ENCODE measurements around the gene SCN4B. TPM values are rescaled to one million over a fixed set of nuclear protein-coding genes. Genes with fewer than 3 reads are reported as not detected.

Gene SCN4B
- total and polyA plus RNA-seq, 4 donors: 0.05 to 11.8 (median 1.2) TPM

DNA sequence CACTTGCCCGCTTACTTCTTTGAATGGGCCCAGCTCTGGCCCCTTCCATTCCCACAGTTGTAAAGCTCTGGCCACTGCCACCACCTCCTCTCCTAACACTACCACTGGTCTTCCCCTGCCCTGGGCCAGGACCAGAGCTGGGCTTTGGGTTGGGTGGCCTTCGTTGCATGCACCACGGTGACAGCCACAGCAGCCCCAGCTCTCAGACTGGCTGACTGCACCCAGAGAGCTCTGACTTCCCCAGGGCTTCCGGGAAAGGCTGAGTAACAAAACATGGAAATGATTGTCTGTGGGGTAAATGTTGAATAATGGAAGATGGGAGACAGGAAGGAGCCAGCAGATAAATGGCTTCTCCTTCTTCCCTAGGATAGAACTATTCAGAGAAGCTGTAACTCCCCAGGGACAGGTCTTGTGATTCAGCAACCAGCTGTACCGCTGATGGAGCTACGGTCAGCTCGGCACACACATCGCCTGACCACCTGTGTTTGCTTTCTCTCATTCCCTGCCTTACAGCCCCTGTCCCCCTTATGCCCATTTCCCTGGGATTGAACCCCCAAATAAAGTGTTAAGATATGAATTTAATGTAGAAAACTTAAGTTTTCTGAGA lies 27.6 kb downstream of the SCN4B start:
- peaks cover 1% of the 10 kb centered on the region for H3K9me3 ChIP-seq (ENCODE audit: control insufficient read depth, low read length)
- no peaks in the 10 kb centered on the region for H3K27me3 ChIP-seq (ENCODE audit: control insufficient read depth in 1 of 2, insufficient read depth in 2 of 2, low read length in 1 of 2)
- ATAC-seq (ENCODE audit: low FRiP score): no peak
- 50 to 66% methylated on average over 8 of the region's 8 CpGs for WGBS, 2 donors
- H3K4me3 ChIP-seq (ENCODE audit: low read length in 2 of 2): no peak overlapping the region
- intact Hi-C loops (cut with DNase I): no loop called here
- H3K36me3 ChIP-seq (ENCODE audit: control insufficient read depth in 1 of 2, insufficient read depth in 2 of 2, low read length in 1 of 2): no peaks in the 10 kb centered on the region
- DNase-seq: no peak
- H3K27ac ChIP-seq (ENCODE audit: low read depth in 1 of 2, low read length in 2 of 2): no peak overlapping the region
- no peaks in the 10 kb centered on the region for H3K4me1 ChIP-seq (ENCODE audit: control insufficient read depth in 1 of 2, insufficient read depth in 2 of 2, low read length in 2 of 2)

DNA sequence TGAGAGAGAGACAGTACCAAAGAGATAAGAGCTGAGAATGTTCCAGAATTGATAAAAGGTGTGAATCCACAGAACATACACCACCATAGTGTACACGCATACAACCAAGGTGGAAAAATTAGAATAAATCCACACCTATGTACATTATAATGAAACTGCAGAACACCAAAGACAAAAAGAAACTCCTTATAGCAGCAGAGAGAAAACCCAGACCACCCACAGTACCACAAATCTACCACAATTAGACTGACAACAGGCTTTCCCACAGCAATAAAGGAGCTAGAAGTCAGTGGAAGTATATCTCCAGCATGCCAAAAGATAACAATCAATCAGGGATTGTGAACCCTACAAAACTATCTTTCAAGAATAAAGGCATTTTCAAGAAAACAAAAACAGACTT lies 31.8 kb downstream of the SCN4B start:
- DNase-seq (no peak), ATAC-seq (ENCODE audit: low FRiP score) (no peak)
- H3K4me3 ChIP-seq (ENCODE audit: low read length in 2 of 2): no peak overlapping the region
- H3K27me3 ChIP-seq (ENCODE audit: control insufficient read depth in 1 of 2, insufficient read depth in 2 of 2, low read length in 1 of 2): no peaks in the 10 kb centered on the region
- intact Hi-C loops (cut with DNase I): no loop called here
- no peaks in the 10 kb centered on the region for H3K36me3 ChIP-seq (ENCODE audit: control insufficient read depth in 1 of 2, insufficient read depth in 2 of 2, low read length in 1 of 2)
- no peaks in the 10 kb centered on the region for H3K4me1 ChIP-seq (ENCODE audit: control insufficient read depth in 1 of 2, insufficient read depth in 2 of 2, low read length in 2 of 2)
- WGBS, 2 donors: 100% methylated on average over 1 of the region's 1 CpG
- H3K27ac ChIP-seq (ENCODE audit: low read depth in 1 of 2, low read length in 2 of 2): no peak overlapping the region
- no peaks in the 10 kb centered on the region for H3K9me3 ChIP-seq (ENCODE audit: control insufficient read depth, low read length)

- no peaks in the 10 kb centered on the region for H3K27me3 ChIP-seq (ENCODE audit: control insufficient read depth in 1 of 2, insufficient read depth in 2 of 2, low read length in 1 of 2)
- H3K4me3 ChIP-seq (ENCODE audit: low read length in 2 of 2): no peak overlapping the region
- intact Hi-C loops (cut with DNase I): no loop called here
- WGBS, 2 donors: 38 to 47% methylated on average over 9 of the region's 9 CpGs
- no peak overlapping the region for H3K27ac ChIP-seq (ENCODE audit: low read depth in 1 of 2, low read length in 2 of 2)
- DNase-seq (no peak), ATAC-seq (ENCODE audit: low FRiP score) (no peak)
- H3K4me1 ChIP-seq (ENCODE audit: control insufficient read depth in 1 of 2, insufficient read depth in 2 of 2, low read length in 2 of 2): no peaks in the 10 kb centered on the region
- H3K9me3 ChIP-seq (ENCODE audit: control insufficient read depth, low read length): no peaks in the 10 kb centered on the region
- no peaks in the 10 kb centered on the region for H3K36me3 ChIP-seq (ENCODE audit: control insufficient read depth in 1 of 2, insufficient read depth in 2 of 2, low read length in 1 of 2)
Measured at GRCh38 chr11:118117790-118118601, 34.6 kb downstream of the SCN4B start.

DNA sequence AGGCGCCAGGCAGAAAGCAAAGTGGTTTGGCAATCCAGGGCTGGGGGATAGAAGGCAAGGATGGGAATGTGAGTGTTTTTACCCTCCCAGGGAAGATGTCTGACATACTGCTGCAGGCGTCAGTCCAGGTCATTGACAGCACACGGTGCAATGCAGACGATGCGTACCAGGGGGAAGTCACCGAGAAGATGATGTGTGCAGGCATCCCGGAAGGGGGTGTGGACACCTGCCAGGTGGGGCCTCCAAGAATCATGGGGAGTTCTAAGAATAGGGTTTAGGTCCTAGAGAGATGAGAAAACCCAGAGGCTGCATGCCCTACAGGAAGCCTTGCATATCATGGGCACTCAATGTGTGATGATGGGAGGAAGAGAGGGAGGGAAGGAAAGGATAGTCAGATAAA lies 37.6 kb downstream of the SCN4B start:
- DNase-seq (no peak), ATAC-seq (ENCODE audit: low FRiP score) (no peak)
- Histone ChIP-seq H3K36me3 (ENCODE audit: control insufficient read depth in 1 of 2, insufficient read depth in 2 of 2, low read length in 1 of 2) (no peaks in the 10 kb centered on the region), H3K9me3 (ENCODE audit: control insufficient read depth, low read length) (no peaks in the 10 kb centered on the region), H3K27me3 (ENCODE audit: control insufficient read depth in 1 of 2, insufficient read depth in 2 of 2, low read length in 1 of 2) (no peaks in the 10 kb centered on the region), H3K27ac (ENCODE audit: low read depth in 1 of 2, low read length in 2 of 2) (no peak overlapping the region), H3K4me1 (ENCODE audit: control insufficient read depth in 1 of 2, insufficient read depth in 2 of 2, low read length in 2 of 2) (no peaks in the 10 kb centered on the region), H3K4me3 (ENCODE audit: low read length in 2 of 2) (no peak overlapping the region)
- 89 to 91% methylated on average over 7 of the region's 7 CpGs for WGBS, 2 donors
- intact Hi-C loops (cut with DNase I): no loop called here

- ATAC-seq (ENCODE audit: low FRiP score) (no peak), DNase-seq (no peak)
- Histone ChIP-seq H3K27ac (ENCODE audit: low read depth in 1 of 2, low read length in 2 of 2) (no peak overlapping the region), H3K4me3 (ENCODE audit: low read length in 2 of 2) (no peak overlapping the region), H3K27me3 (ENCODE audit: control insufficient read depth in 1 of 2, insufficient read depth in 2 of 2, low read length in 1 of 2) (no peaks in the 10 kb centered on the region), H3K36me3 (ENCODE audit: control insufficient read depth in 1 of 2, insufficient read depth in 2 of 2, low read length in 1 of 2) (no peaks in the 10 kb centered on the region), H3K4me1 (ENCODE audit: control insufficient read depth in 1 of 2, insufficient read depth in 2 of 2, low read length in 2 of 2) (no peaks in the 10 kb centered on the region), H3K9me3 (ENCODE audit: control insufficient read depth, low read length) (no peaks in the 10 kb centered on the region)
- intact Hi-C loops (cut with DNase I): no loop called here
- 69 to 82% methylated on average over 1 of the region's 1 CpG for WGBS, 2 donors
Measured at GRCh38 chr11:118114266-118114665, 38.4 kb downstream of the SCN4B start.

- ATAC-seq (ENCODE audit: low FRiP score): no peak
- Histone ChIP-seq H3K27me3 (ENCODE audit: control insufficient read depth in 1 of 2, insufficient read depth in 2 of 2, low read length in 1 of 2) (no peaks in the 10 kb centered on the region), H3K4me3 (ENCODE audit: low read length in 2 of 2) (no peak overlapping the region), H3K9me3 (ENCODE audit: control insufficient read depth, low read length) (no peaks in the 10 kb centered on the region), H3K4me1 (ENCODE audit: control insufficient read depth in 1 of 2, insufficient read depth in 2 of 2, low read length in 2 of 2) (no peaks in the 10 kb centered on the region), H3K36me3 (ENCODE audit: control insufficient read depth in 1 of 2, insufficient read depth in 2 of 2, low read length in 1 of 2) (no peaks in the 10 kb centered on the region), H3K27ac (ENCODE audit: low read depth in 1 of 2, low read length in 2 of 2) (no peak overlapping the region)
- 60 to 63% methylated on average over 11 of the region's 11 CpGs for WGBS, 2 donors
- intact Hi-C loops (cut with DNase I): no loop called here
- DNase-seq: no peak
Measured at GRCh38 chr11:118112711-118113430, 39.8 kb downstream of the SCN4B start.

DNA sequence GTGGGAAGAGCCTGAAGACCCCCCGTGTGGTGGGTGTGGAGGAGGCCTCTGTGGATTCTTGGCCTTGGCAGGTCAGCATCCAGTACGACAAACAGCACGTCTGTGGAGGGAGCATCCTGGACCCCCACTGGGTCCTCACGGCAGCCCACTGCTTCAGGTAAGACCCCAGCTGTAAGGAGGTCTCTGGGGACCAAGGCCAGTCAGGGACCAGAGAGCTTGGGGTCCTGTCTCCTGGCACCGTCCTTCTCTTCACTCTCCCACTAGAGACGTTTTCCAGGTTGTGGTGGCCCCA lies 40.9 kb downstream of the SCN4B start:
- DNase-seq (no peak), ATAC-seq (ENCODE audit: low FRiP score) (no peak)
- no peak overlapping the region for H3K27ac ChIP-seq (ENCODE audit: low read depth in 1 of 2, low read length in 2 of 2)
- intact Hi-C loops (cut with DNase I): no loop called here
- H3K9me3 ChIP-seq (ENCODE audit: control insufficient read depth, low read length): no peaks in the 10 kb centered on the region
- no peaks in the 10 kb centered on the region for H3K4me1 ChIP-seq (ENCODE audit: control insufficient read depth in 1 of 2, insufficient read depth in 2 of 2, low read length in 2 of 2)
- no peaks in the 10 kb centered on the region for H3K36me3 ChIP-seq (ENCODE audit: control insufficient read depth in 1 of 2, insufficient read depth in 2 of 2, low read length in 1 of 2)
- H3K4me3 ChIP-seq (ENCODE audit: low read length in 2 of 2): no peak overlapping the region
- WGBS, 2 donors: 70 to 84% methylated on average over 6 of the region's 6 CpGs
- no peaks in the 10 kb centered on the region for H3K27me3 ChIP-seq (ENCODE audit: control insufficient read depth in 1 of 2, insufficient read depth in 2 of 2, low read length in 1 of 2)

GRCh38 chr11:118111019-118111743 lies 41.4 kb downstream of the SCN4B start:
- ATAC-seq (ENCODE audit: low FRiP score) (no peak), DNase-seq (no peak)

More at GRCh38 chr11:118111019-118111743, 41.4 kb downstream of the SCN4B start:
- no peaks in the 10 kb centered on the region for H3K36me3 ChIP-seq (ENCODE audit: control insufficient read depth in 1 of 2, insufficient read depth in 2 of 2, low read length in 1 of 2)
- H3K4me1 ChIP-seq (ENCODE audit: control insufficient read depth in 1 of 2, insufficient read depth in 2 of 2, low read length in 2 of 2): no peaks in the 10 kb centered on the region
- intact Hi-C loops (cut with DNase I): no loop called here
- H3K27me3 ChIP-seq (ENCODE audit: control insufficient read depth in 1 of 2, insufficient read depth in 2 of 2, low read length in 1 of 2): no peaks in the 10 kb centered on the region
- H3K27ac ChIP-seq (ENCODE audit: low read depth in 1 of 2, low read length in 2 of 2): no peak overlapping the region
- WGBS, 2 donors: 65 to 68% methylated on average over 8 of the region's 8 CpGs
- H3K9me3 ChIP-seq (ENCODE audit: control insufficient read depth, low read length): no peaks in the 10 kb centered on the region
- H3K4me3 ChIP-seq (ENCODE audit: low read length in 2 of 2): no peak overlapping the region
